Measurements from ENCODE around the gene NT5DC3.
A peak's percentile ranks its signal among the peaks of the same experiment; 100 is the strongest.
"Not testable (repeated sequence)": the region's sequence is repeated elsewhere in the genome, so short reads cannot be mapped to it uniquely, and the experiment has no call there.

NT5DC3 gene

GRCh38 chr12:103855036-103855712 is 14.1 kb upstream of the NT5DC3 start:
- no peak for DNase-seq

- DNase-seq, result no peak
Observed at GRCh38 chr12:103854372-103854973, 13.4 kb upstream of the NT5DC3 start.

- no peak for DNase-seq
Observed at GRCh38 chr12:103852498-103852997, 11.5 kb upstream of the NT5DC3 start.

- DNase-seq, result no peak
Observed at GRCh38 chr12:103851127-103851526, 10.1 kb upstream of the NT5DC3 start.

- no peak for DNase-seq
Observed at GRCh38 chr12:103850429-103850828, 9.4 kb upstream of the NT5DC3 start.

- DNase-seq, result no peak
Observed at GRCh38 chr12:103848917-103849491, 8.0 kb upstream of the NT5DC3 start.

- no peak for DNase-seq
Observed at GRCh38 chr12:103848143-103848542, 7.1 kb upstream of the NT5DC3 start.

- no peak for DNase-seq
Observed at GRCh38 chr12:103846415-103846814, 5.4 kb upstream of the NT5DC3 start.

- no peak for DNase-seq
Observed at GRCh38 chr12:103844305-103844704, 3.3 kb upstream of the NT5DC3 start.

GRCh38 chr12:103841690-103842584 is 903 bp upstream of the NT5DC3 start:
- DNase-seq, result peak; percentile 22

- no peak for DNase-seq
Observed at GRCh38 chr12:103840462-103840875, 565 bp downstream of the NT5DC3 start.

GRCh38 chr12:103839609-103840461 is 1.2 kb downstream of the NT5DC3 start:
- no peak for DNase-seq

GRCh38 chr12:103839103-103839502 is 1.9 kb downstream of the NT5DC3 start:
- no peak for DNase-seq

GRCh38 chr12:103838254-103838914 is 2.6 kb downstream of the NT5DC3 start:
- no peak for DNase-seq

- DNase-seq, result no peak
Observed at GRCh38 chr12:103836345-103836744, 4.7 kb downstream of the NT5DC3 start.

- DNase-seq, result not testable (repeated sequence)
Observed at GRCh38 chr12:103835747-103836335, 5.2 kb downstream of the NT5DC3 start.

- no peak for DNase-seq
Observed at GRCh38 chr12:103834942-103835341, 6.1 kb downstream of the NT5DC3 start.

- no peak for DNase-seq
Observed at GRCh38 chr12:103833891-103834290, 7.1 kb downstream of the NT5DC3 start.

GRCh38 chr12:103833095-103833775 is 7.8 kb downstream of the NT5DC3 start:
- no peak for DNase-seq

Measured in CD4-positive, alpha-beta T cell treated with Interleukin-12 subunit alpha and Interleukin-12 subunit beta, for 1 hour (primary cell).